GM21526 (cell line): ENCODE data around the gene HADHB.
"Not testable (repeated sequence)": the region's sequence is repeated elsewhere in the genome, so short reads cannot be mapped to it uniquely, and the experiment has no call there.

ENCODE experiments used
- ATAC-seq: cut with Tn5 transposase; IDR thresholded peaks from one replicate; pipeline ENCODE4 v1.9.1; 2021; ENCODE audit warnings: moderate library complexity; ENCODE audit not compliant: unreplicated experiment, low FRiP score

HADHB gene

GRCh38 chr2:26243470-26244308 is 1.1 kb upstream of the HADHB start:
- no peak for ATAC-seq

- ATAC-seq: peak; percentile 16
Measured at GRCh38 chr2:26245231-26245732, 543 bp downstream of the HADHB start.

GRCh38 chr2:26245810-26246209 is 1.1 kb downstream of the HADHB start:
- ATAC-seq: peak; percentile 48

GRCh38 chr2:26246818-26247217 is 2.1 kb downstream of the HADHB start:
- ATAC-seq: no peak

GRCh38 chr2:26249625-26250024 is 4.9 kb downstream of the HADHB start:
- no peak for ATAC-seq

GRCh38 chr2:26251893-26252292 is 7.2 kb downstream of the HADHB start:
- no peak for ATAC-seq

- ATAC-seq: no peak
Measured at GRCh38 chr2:26255759-26256384, 11.1 kb downstream of the HADHB start.

- not testable (repeated sequence) for ATAC-seq
Measured at GRCh38 chr2:26258836-26259235, 14.1 kb downstream of the HADHB start.

GRCh38 chr2:26268213-26268612 is 23.5 kb downstream of the HADHB start:
- ATAC-seq: no peak

GRCh38 chr2:26268670-26269385 is 24.1 kb downstream of the HADHB start:
- not testable (repeated sequence) for ATAC-seq

GRCh38 chr2:26269571-26270158 is 24.9 kb downstream of the HADHB start:
- ATAC-seq: no peak

- ATAC-seq: no peak
Measured at GRCh38 chr2:26270373-26270772, 25.6 kb downstream of the HADHB start.

GRCh38 chr2:26273501-26273900 is 28.8 kb downstream of the HADHB start:
- no peak for ATAC-seq

- no peak for ATAC-seq
Measured at GRCh38 chr2:26274058-26274613, 29.4 kb downstream of the HADHB start.

GRCh38 chr2:26276484-26277227 is 31.9 kb downstream of the HADHB start:
- no peak for ATAC-seq

GRCh38 chr2:26279886-26280285 is 35.1 kb downstream of the HADHB start:
- ATAC-seq: no peak

GRCh38 chr2:26281226-26281625 is 36.5 kb downstream of the HADHB start:
- ATAC-seq: no peak

GRCh38 chr2:26283606-26284005 is 38.9 kb downstream of the HADHB start:
- no peak for ATAC-seq

- ATAC-seq: no peak
Measured at GRCh38 chr2:26284132-26284531, 39.4 kb downstream of the HADHB start.

GRCh38 chr2:26285931-26286330 is 41.2 kb downstream of the HADHB start:
- ATAC-seq: no peak
